Measurements from ENCODE around the gene NOL8.

The NOL8 gene

GRCh38 chr9:92298036-92298435 is 27.1 kb downstream of the NOL8 start:
- TF ChIP-seq CTCF (IDR thresholded peaks at IDR 0.05; ENCODE audit: borderline replicate concordance, extremely low read depth, low read length, poor library complexity, severe bottlenecking) (no peak), EZH2 (IDR thresholded peaks at IDR 0.05; ENCODE audit: borderline replicate concordance, low read depth, low read length, severe bottlenecking) (no peak)
- Histone ChIP-seq H4K20me1 (ENCODE audit: insufficient read depth, low read length) (no peaks in the 10 kb centered on the region), H3K4me3 (ENCODE audit: low read depth in 1 of 2, low read length in 2 of 2) (no peak overlapping the region), H3K9ac (ENCODE audit: low read depth, low read length) (no peak overlapping the region), H3K27ac (ENCODE audit: low read length) (no peak overlapping the region), H3K4me2 (ENCODE audit: insufficient read depth, low read length) (no peak overlapping the region), H3K36me3 (ENCODE audit: insufficient read depth, low read length) (peaks cover 59% of the 10 kb centered on the region), H3K9me3 (ENCODE audit: insufficient read depth, low read length, severe bottlenecking) (no peaks in the 10 kb centered on the region), H2AFZ (ENCODE audit: low read depth, low read length) (no peak overlapping the region), H3K27me3 (ENCODE audit: insufficient read depth, low read length, poor library complexity) (no peaks in the 10 kb centered on the region), H3K4me1 (ENCODE audit: insufficient read depth, low read length) (peaks cover 21% of the 10 kb centered on the region), H3K79me2 (ENCODE audit: insufficient read depth, low read length) (peaks cover 19% of the 10 kb centered on the region)
- DNase-seq, result no peak
- no peak for ATAC-seq (ENCODE audit: insufficient read depth, low read depth)

DNA sequence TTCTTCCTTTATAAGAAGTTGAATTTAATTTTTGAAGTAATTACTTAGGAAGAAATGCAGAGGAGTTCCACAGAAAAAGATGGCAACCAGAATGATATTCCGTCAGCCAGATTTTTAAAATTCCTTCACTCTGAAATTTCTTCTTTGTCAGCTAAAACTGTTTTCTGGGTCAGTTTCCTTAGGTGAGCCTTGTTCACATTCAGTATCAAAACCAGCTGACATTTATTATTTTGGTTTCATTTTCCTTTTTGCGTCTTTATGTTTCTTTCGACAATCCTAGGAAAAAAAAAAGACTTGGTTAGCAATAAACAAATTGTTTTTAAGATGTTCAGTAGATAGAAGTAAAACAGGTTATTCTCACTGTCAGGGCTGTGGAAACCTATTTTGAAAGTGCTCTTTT is 27.5 kb downstream of the NOL8 start:
- H3K79me2 ChIP-seq (ENCODE audit: insufficient read depth, low read length), result peaks cover 24% of the 10 kb centered on the region
- H3K9ac ChIP-seq (ENCODE audit: low read depth, low read length), result no peak overlapping the region
- H3K4me1 ChIP-seq (ENCODE audit: insufficient read depth, low read length), result peaks cover 22% of the 10 kb centered on the region
- H2AFZ ChIP-seq (ENCODE audit: low read depth, low read length), result no peak overlapping the region
- no peak for TF ChIP-seq EZH2 (IDR thresholded peaks at IDR 0.05; ENCODE audit: borderline replicate concordance, low read depth, low read length, severe bottlenecking)
- TF ChIP-seq CTCF (IDR thresholded peaks at IDR 0.05; ENCODE audit: borderline replicate concordance, extremely low read depth, low read length, poor library complexity, severe bottlenecking), result no peak
- no peak for DNase-seq
- H3K36me3 ChIP-seq (ENCODE audit: insufficient read depth, low read length), result peaks cover 55% of the 10 kb centered on the region
- H4K20me1 ChIP-seq (ENCODE audit: insufficient read depth, low read length), result no peaks in the 10 kb centered on the region; the same call in 1 of the 2 replicates
- no peak for ATAC-seq (ENCODE audit: insufficient read depth, low read depth)
- H3K4me2 ChIP-seq (ENCODE audit: insufficient read depth, low read length), result no peak overlapping the region
- H3K4me3 ChIP-seq (ENCODE audit: low read depth in 1 of 2, low read length in 2 of 2), result no peak overlapping the region
- no peaks in the 10 kb centered on the region for H3K9me3 ChIP-seq (ENCODE audit: insufficient read depth, low read length, severe bottlenecking)
- no peaks in the 10 kb centered on the region for H3K27me3 ChIP-seq (ENCODE audit: insufficient read depth, low read length, poor library complexity)
- no peak overlapping the region for H3K27ac ChIP-seq (ENCODE audit: low read length)

DNA sequence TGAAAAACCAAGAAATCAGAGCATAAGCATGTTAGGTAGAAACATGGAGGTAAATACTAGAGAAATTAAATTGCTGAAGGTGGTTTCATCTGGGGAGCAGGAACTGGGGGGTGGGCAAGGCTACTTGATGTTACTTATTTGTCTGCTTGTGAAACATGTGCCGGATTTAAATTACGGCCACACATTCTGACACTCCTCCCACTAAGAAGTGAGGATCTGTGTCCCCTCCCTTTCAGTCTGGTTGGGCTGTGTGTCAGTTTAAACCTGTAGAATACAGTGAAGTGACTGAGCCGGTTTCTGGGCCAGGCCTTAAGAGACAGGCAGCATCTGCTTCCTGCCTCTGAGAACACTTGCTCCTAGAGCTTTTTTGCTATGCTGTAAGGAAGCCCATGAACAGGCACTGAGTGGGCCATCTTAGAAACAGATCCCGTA is 29.3 kb downstream of the NOL8 start:
- H3K79me2 ChIP-seq (ENCODE audit: insufficient read depth, low read length), result peaks cover 41% of the 10 kb centered on the region
- ATAC-seq (ENCODE audit: insufficient read depth, low read depth) (no peak), DNase-seq (no peak)
- H3K9ac ChIP-seq (ENCODE audit: low read depth, low read length), result no peak overlapping the region
- no peak overlapping the region for H2AFZ ChIP-seq (ENCODE audit: low read depth, low read length)
- H3K4me3 ChIP-seq (ENCODE audit: low read depth in 1 of 2, low read length in 2 of 2), result no peak overlapping the region
- H3K36me3 ChIP-seq (ENCODE audit: insufficient read depth, low read length), result peaks cover 54% of the 10 kb centered on the region
- no peaks in the 10 kb centered on the region for H3K27me3 ChIP-seq (ENCODE audit: insufficient read depth, low read length, poor library complexity)
- TF ChIP-seq CTCF (IDR thresholded peaks at IDR 0.05; ENCODE audit: borderline replicate concordance, extremely low read depth, low read length, poor library complexity, severe bottlenecking) (no peak), EZH2 (IDR thresholded peaks at IDR 0.05; ENCODE audit: borderline replicate concordance, low read depth, low read length, severe bottlenecking) (no peak)
- no peaks in the 10 kb centered on the region for H3K9me3 ChIP-seq (ENCODE audit: insufficient read depth, low read length, severe bottlenecking)
- H3K4me1 ChIP-seq (ENCODE audit: insufficient read depth, low read length), result peaks cover 40% of the 10 kb centered on the region
- 0 out of 2 replicates have a peak overlapping the region, but pooled peaks have one; percentile 88 for H3K4me2 ChIP-seq (ENCODE audit: insufficient read depth, low read length)
- peaks cover 15% of the 10 kb centered on the region; the same call in 1 of the 2 replicates for H4K20me1 ChIP-seq (ENCODE audit: insufficient read depth, low read length)
- peak overlapping the region; percentile 41; the same call in 1 of the 2 replicates for H3K27ac ChIP-seq (ENCODE audit: low read length)

Data from DND-41 (cell line).